HepG2 (cell line): ENCODE results near the gene FKBP9. TPM values are rescaled to one million over a fixed set of nuclear protein-coding genes. Genes with fewer than 3 reads are reported as not detected.

Experiments used
- ATAC-seq: fragments of 200-7000 bp; cut with Tn5 transposase; 3 replicates; pipeline ENCODE4 v1.9.1; 2020; ENCODE audit warnings: mild to moderate bottlenecking, moderate library complexity
- BruUV-seq: library from RNA; stranded (reverse); fragments of 400-500 nt; replicated peaks from 2 replicates; lab custom pipeline; 2021; lab: Mats Ljungman, UMichigan
- CTCF ChIA-PET: fragments of 300-600 bp; formaldehyde crosslinking; extraction: SDS; loops from one replicate; lab custom pipeline; 2021; ENCODE audit warnings: low total read pairs, inconsistent platforms, low intra/inter-chr PET ratio; lab: Yijun Ruan, JAX
- POLR2A ChIA-PET: fragments of 350-600 bp; sonication (Branson Sonifier 250); formaldehyde crosslinking; loops from one replicate; lab custom pipeline; 2020; ENCODE audit warnings: antibody characterized with exemption, inconsistent platforms; lab: Yijun Ruan, JAX
- DNase-seq: peaks from one replicate; pipeline ENCODE4 v3.0.0-alpha.2; 2015; ENCODE audit warnings: low spot score
- FAIRE-seq: peaks from 3 replicates; lab custom pipeline; 2011; peaks lifted over from hg19 to GRCh38; lab: Jason Lieb, UNC
- H2AFZ ChIP-seq: one replicate; pipeline ENCODE4 v1.6.1; 2011; ENCODE audit warnings: low read length, inconsistent platforms
- H3K27ac ChIP-seq: fragments of 300-600 bp; 3 replicates; pipeline ENCODE4 v1.8.0; 2011; ENCODE audit warnings: mixed run types, mild to moderate bottlenecking, mixed read lengths, low read length, inconsistent platforms; ENCODE audit not compliant: insufficient read depth; ENCODE audit errors: extremely low read length
- H3K27me3 ChIP-seq, 2 experiments: fragments of 200-600 bp in 1 of 2; 2 replicates in 1 of 2; 3 replicates in 1 of 2; pipeline versions ENCODE4 v1.6.0 to v1.8.0; 2011; ENCODE audit warnings: low read length in 2 of 2, mild to moderate bottlenecking in 2 of 2, moderate library complexity in 2 of 2, inconsistent platforms in 1 of 2; ENCODE audit not compliant: insufficient read depth in 2 of 2, control insufficient read depth in 1 of 2
- H3K36me3 ChIP-seq, 2 experiments: fragments of 200-600 bp in 1 of 2; replicated peaks in 1 of 2; 2 replicates in 1 of 2; 3 replicates in 1 of 2; pipeline versions ENCODE4 v1.5.1 to v1.8.0; 2011; ENCODE audit warnings: low read length in 2 of 2, inconsistent platforms in 1 of 2; ENCODE audit not compliant: insufficient read depth in 2 of 2, control insufficient read depth in 1 of 2
- H3K4me1 ChIP-seq: 2 replicates; pipeline ENCODE4 v1.5.1; 2012; ENCODE audit warnings: low read length, inconsistent platforms; ENCODE audit not compliant: insufficient read depth
- H3K4me2 ChIP-seq: 2 replicates; pipeline ENCODE4 v1.6.0; 2011; ENCODE audit warnings: low read depth, low read length, inconsistent platforms
- H3K4me3 ChIP-seq, 3 experiments: fragments of 200-600 bp in 1 of 3; sonication (generic), shearing (Covaris generic) in 1 of 3; replicated peaks in 1 of 3; 2 replicates each; pipeline ENCODE4 v1.5.1; 2011 to 2016; ENCODE audit warnings: low read length in 3 of 3, inconsistent platforms in 2 of 3, low read depth in 2 of 3, mild to moderate bottlenecking in 2 of 3, control low read depth in 1 of 3, mixed read lengths in 1 of 3; ENCODE audit not compliant: insufficient read depth in 1 of 3
- H3K79me2 ChIP-seq: one replicate; pipeline ENCODE4 v1.6.1; 2011; ENCODE audit warnings: low read length, inconsistent platforms; ENCODE audit not compliant: insufficient read depth
- H3K9ac ChIP-seq: 2 replicates; pipeline ENCODE4 v1.6.0; 2011; ENCODE audit warnings: mild to moderate bottlenecking, low read depth, low read length, inconsistent platforms; ENCODE audit not compliant: insufficient read depth
- H3K9me3 ChIP-seq: 2 replicates; pipeline ENCODE4 v1.5.1; 2012; ENCODE audit warnings: mild to moderate bottlenecking, low read length
- H4K20me1 ChIP-seq: 2 replicates; pipeline ENCODE4 v1.6.0; 2011; ENCODE audit warnings: inconsistent platforms, mild to moderate bottlenecking, low read length, moderate library complexity; ENCODE audit not compliant: insufficient read depth
- EP300 ChIP-seq, 3 experiments: sonication (generic) in 1 of 3; formaldehyde crosslinking in 1 of 3; IDR thresholded peaks; 2 replicates each; pipeline versions ENCODE4 v1.5.1 to v1.6.1; 2011 to 2020; ENCODE audit warnings: low read depth in 2 of 3, low read length in 2 of 3, borderline replicate concordance in 1 of 3, improper control_type of control experiment in 1 of 3, mild to moderate bottlenecking in 1 of 3, missing genetic modification reagents in 1 of 3, moderate library complexity in 1 of 3
- HCFC1 ChIP-seq: fragments of 150-350 bp; IDR thresholded peaks from 2 replicates; pipeline ENCODE4 v1.6.1; 2014; ENCODE audit warnings: low read depth, low read length
- MTERF4 ChIP-seq: sonication (generic); formaldehyde crosslinking; IDR thresholded peaks from 2 replicates; pipeline ENCODE4 v1.8.0; 2023; ENCODE audit warnings: mild to moderate bottlenecking, missing genetic modification reagents
- NR3C1 ChIP-seq: sonication (generic); formaldehyde crosslinking; IDR thresholded peaks from 2 replicates; pipeline ENCODE4 v1.4.0; 2020; ENCODE audit warnings: missing genetic modification reagents
- RFX5 ChIP-seq: IDR thresholded peaks from 2 replicates; pipeline ENCODE4 v1.6.1; 2011; ENCODE audit warnings: low read depth, low read length, improper control_type of control experiment
- ZFX ChIP-seq: sonication (generic); formaldehyde crosslinking; IDR thresholded peaks from 2 replicates; pipeline ENCODE4 v1.4.0; 2020; ENCODE audit warnings: mild to moderate bottlenecking, low read depth, missing genetic modification reagents, moderate library complexity
- ZNF18 ChIP-seq: sonication (generic); formaldehyde crosslinking; IDR thresholded peaks from 2 replicates; pipeline ENCODE4 v1.8.0; 2022; ENCODE audit warnings: mild to moderate bottlenecking, missing genetic modification reagents; ENCODE audit not compliant: insufficient replicate concordance
- ZNF407 ChIP-seq: sonication (generic); formaldehyde crosslinking; IDR thresholded peaks from one replicate; pipeline ENCODE4 v1.5.1; 2020; ENCODE audit warnings: mild to moderate bottlenecking, missing genetic modification reagents; ENCODE audit errors: not compliant biosample characterization
- ZNF567 ChIP-seq: sonication (generic); formaldehyde crosslinking; IDR thresholded peaks from 2 replicates; pipeline ENCODE4 v1.8.1; 2023; ENCODE audit warnings: mild to moderate bottlenecking, missing genetic modification reagents, borderline replicate concordance
- ZNF709 ChIP-seq: sonication (generic); formaldehyde crosslinking; IDR thresholded peaks from 2 replicates; pipeline ENCODE4 v1.5.0; 2020; ENCODE audit warnings: mild to moderate bottlenecking, missing genetic modification reagents
- ZNF770 ChIP-seq: sonication (generic); formaldehyde crosslinking; IDR thresholded peaks from 2 replicates; pipeline ENCODE4 v1.5.0; 2020; ENCODE audit warnings: mild to moderate bottlenecking, missing genetic modification reagents
- WGBS: methylation state at CpG from one replicate; pipeline ENCODE4 v1.1.6; 2017; ENCODE audit warnings: low lambda C conversion rate; 5-methylcytosine and 5-hydroxymethylcytosine counted together
- in situ Hi-C: cut with HindIII; loops from 2 replicates; pipeline ENCODE4 v1.10.0; 2017; ENCODE audit warnings: low pct_unique_long_range_greater_than_20kb; ENCODE audit not compliant: extremely low pct_ligation_motif_present
- intact Hi-C: fragments of 100-400 bp; cut with micrococcal nuclease; formaldehyde crosslinking; loops from one replicate; pipeline ENCODE4 v1.10.0; 2022; ENCODE audit not compliant: unreplicated experiment
- polyA plus RNA-seq, 8 experiments: library from polyadenylated mRNA; depleted of rRNA in 3 of 8; stranded (reverse) in 7 of 8; unstranded in 1 of 8; fragments of >200 nt; fragmentation: Illumina TruSeq in 4 of 8; extraction: Trizol in 4 of 8; gene quantifications; 2 replicates each; pipeline versions ENCODE4 v1.2.1 to v1.2.3, GENCODE V29; 2011 to 2016; ENCODE audit warnings: low read depth in 4 of 8, missing spikeins in 1 of 8, mixed read lengths in 1 of 8; ENCODE audit not compliant: insufficient read depth in 1 of 8
- total RNA-seq, 5 experiments: library from RNA; depleted of rRNA; stranded (reverse); fragments of >200 nt; fragmentation: Illumina TruSeq; extraction: Trizol; gene quantifications; 2 replicates each; pipeline ENCODE4 v1.2.3, GENCODE V29; 2016; ENCODE audit warnings: low read depth in 1 of 5

The FKBP9 gene
- total and polyA plus RNA-seq, 2 of the 13 experiments (the other 11 are each of a cell fraction or from before 2014, with no cell fraction given): 34.0 to 41.5 TPM

GRCh38 chr7:33035776-33036175, 78.5 kb downstream of the FKBP9 start:
- H3K27me3 ChIP-seq: no peaks in the 10 kb centered on the region
- no peak overlapping the region for H3K27ac ChIP-seq
- H3K9ac ChIP-seq: no peak overlapping the region
- WGBS: 97% methylated on average over 2 of the region's 2 CpGs
- H3K4me1 ChIP-seq: peaks cover 43% of the 10 kb centered on the region
- no TSS peak for BruUV-seq
- H3K79me2 ChIP-seq: peaks cover 63% of the 10 kb centered on the region
- ATAC-seq (no peak), DNase-seq (no peak), FAIRE-seq (no peak)
- H2AFZ ChIP-seq: no peak overlapping the region
- no peak overlapping the region for H3K4me2 ChIP-seq
- CTCF ChIA-PET: no interaction called here
- intact Hi-C loops (no loop called here), in situ Hi-C loops (no loop called here)
- H3K4me3 ChIP-seq: no peak overlapping the region
- H3K9me3 ChIP-seq: no peaks in the 10 kb centered on the region
- POLR2A ChIA-PET: interaction anchor here (1.1 kb wide), 1 partner anchor 27 kb away, joined by 3 read pairs; the partner anchor contains the start of gene NT5C3A
- H3K36me3 ChIP-seq: peaks cover 0 to 3% of the 10 kb centered on the region in 2 experiments; a peak in 1 of 5 replicates
- no peaks in the 10 kb centered on the region for H4K20me1 ChIP-seq
- TF ChIP-seq HCFC1 (no peak), MTERF4 (CRISPR knock-in tag) (no peak), NR3C1 (no peak), ZNF709 (CRISPR knock-in tag) (no peak), ZNF770 (CRISPR knock-in tag) (no peak), ZNF407 (no peak), EP300 (IDR thresholded peaks at IDR 0.05; ENCODE audit: low read depth in 2 of 2, low read length in 2 of 2) (no peak), EP300 (CRISPR knock-in tag; IDR thresholded peaks at IDR 0.05; ENCODE audit: borderline replicate concordance) (no peak), ZNF18 (CRISPR knock-in tag) (no peak), ZFX (CRISPR knock-in tag) (no peak), RFX5 (no peak), ZNF567 (CRISPR knock-in tag) (no peak)
